Measurements from ENCODE around the gene JADE3.

DNA sequence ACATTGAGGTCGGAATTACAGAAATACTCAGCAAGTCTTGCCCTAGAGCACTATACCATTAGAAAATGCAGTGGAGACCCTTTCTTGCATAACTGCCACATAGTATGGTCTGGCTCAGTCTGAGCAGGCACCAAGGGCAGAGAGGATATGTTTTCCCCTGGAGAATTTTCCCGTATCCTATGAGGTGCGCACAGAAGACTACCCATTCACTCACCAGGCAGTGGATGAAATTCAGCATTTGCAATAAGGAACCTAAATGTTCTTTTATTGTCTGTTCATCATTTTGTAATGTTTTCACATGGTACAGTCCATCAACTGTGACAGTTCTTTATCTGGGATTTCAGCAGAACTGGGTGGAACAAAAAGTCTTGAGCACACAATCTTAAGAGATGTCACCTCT is 15.5 kb downstream of the JADE3 start:
- TF ChIP-seq CTCF (IDR thresholded peaks at IDR 0.05; ENCODE audit: low read length) (no peak), EZH2phosphoT487 (IDR thresholded peaks at IDR 0.05; ENCODE audit: low read length) (no peak)

All from MM.1S (cell line).